AG08395 (cell line): Measurements from ENCODE around the gene UBQLN1.
"Not testable (repeated sequence)": the region's sequence is repeated elsewhere in the genome, so short reads cannot be mapped to it uniquely, and the experiment has no call there.

ENCODE experiments used
- DNase-seq: peaks from one replicate; pipeline ENCODE4 v3.0.0; 2012; ENCODE audit warnings: mixed read lengths, low spot score

The UBQLN1 gene

DNA sequence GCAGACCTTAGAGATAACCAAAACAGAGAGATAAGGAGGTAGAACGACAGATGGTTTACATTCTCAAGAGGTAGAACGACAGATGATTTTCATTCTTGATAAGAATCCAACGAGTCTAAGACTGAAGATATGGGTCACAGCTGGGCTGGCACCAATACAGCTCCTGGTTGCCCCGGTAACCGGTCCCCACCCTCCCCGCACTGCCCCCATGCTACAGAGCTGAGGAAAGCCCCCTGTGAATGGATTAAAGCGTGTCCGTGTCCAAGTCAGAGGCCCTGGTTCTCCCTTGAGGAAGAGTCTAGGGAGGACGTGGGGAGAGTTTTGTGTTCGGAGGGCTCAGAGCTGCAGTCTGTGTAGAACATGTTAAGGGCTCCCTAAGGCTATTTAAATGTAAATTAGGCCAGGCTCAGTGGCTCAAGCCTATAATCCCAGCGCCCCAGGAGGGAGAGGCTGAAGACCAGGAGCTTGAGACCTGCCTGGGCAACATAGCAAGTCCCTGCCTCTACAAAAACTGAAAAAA lies 76.8 kb downstream of the UBQLN1 start:
- no peak for DNase-seq

DNA sequence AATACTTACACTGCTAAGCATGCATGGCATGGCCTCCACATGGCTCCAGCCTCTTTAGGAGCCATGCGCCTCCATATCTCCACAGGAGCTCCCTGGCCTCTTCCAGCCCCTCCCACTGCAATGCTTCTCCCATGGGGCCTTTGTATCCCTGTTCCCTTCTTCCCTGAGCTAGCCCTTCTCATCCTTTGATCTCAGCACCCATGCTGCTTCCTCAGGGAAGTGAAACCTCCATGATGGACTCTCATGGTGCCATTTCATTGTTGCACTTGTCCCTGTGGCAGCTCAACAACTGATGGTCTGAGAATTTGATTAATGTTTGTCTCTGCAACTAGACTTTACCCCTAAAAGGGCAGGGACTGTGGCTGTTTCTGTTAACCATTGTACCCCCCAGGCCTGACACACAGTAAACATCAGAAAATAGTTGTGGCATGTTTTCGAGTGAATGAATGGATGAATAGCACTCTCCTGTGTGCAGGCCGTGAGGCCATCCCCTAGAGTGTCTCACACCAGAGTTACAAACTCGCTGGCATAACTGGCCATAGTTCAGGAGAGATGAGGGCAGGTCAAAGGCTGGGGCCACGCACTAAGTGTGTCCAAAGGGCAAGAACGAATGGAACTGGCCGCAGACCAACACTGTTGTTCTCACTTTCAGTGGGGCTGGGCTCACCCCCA lies 78.2 kb downstream of the UBQLN1 start:
- no peak for DNase-seq

DNA sequence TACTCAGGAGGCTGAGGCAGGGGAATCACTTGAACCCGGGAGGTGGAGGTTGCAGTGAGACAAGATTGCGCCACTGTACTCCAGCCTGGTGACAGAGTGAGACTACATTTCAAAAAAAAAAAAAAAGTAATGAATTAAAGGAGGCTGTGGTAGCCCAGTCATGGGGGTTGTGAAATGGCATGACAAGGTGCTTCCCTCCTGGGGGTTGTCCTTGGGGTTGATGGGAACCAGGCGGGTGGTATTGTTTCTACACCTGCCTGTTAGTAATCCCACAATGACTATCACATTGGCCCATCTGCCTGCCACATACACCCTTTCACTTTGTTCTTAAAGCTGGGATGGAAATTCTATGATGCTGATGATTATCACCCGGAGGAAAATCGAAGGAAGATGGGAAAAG lies 79.2 kb downstream of the UBQLN1 start:
- no peak for DNase-seq

DNA sequence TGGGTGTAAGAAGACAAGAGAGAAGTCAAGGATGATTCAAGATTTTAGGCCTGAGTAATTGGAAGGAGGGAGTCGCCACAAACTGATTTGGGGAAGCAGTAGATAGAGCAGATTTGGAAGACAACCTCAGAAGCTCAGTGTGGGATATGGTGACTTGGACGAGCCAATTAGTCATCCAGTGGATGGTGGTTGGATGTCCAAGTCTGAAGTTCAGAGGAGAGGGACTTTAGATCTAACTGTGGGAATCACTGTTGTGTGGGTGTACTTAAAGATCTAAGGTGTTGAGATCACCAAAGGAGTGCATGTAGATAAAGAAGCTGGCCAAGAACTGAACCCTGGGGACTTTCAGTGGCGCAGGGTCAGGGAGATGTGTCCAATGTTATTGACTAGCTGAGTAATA lies 82.6 kb downstream of the UBQLN1 start:
- no peak for DNase-seq

DNA sequence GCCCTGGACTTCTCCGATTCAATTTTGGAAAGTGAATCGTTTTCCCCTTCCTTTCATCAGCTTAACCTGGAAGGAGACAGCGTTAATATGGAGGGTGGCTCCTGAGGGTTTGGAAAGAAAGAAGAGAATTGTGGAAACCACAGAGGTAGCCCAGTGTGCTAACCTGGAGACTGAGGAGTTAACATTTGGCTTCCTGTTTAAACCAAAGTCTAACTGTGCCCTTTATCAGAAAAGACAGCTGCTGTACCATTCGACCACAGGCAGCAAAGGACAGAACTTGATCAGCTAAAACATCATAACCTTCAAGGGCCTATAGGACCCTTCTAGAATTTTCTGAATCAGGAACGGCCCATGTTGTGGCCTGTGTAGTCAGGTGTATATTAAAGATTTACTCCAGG lies 84.1 kb downstream of the UBQLN1 start:
- no peak for DNase-seq

DNA sequence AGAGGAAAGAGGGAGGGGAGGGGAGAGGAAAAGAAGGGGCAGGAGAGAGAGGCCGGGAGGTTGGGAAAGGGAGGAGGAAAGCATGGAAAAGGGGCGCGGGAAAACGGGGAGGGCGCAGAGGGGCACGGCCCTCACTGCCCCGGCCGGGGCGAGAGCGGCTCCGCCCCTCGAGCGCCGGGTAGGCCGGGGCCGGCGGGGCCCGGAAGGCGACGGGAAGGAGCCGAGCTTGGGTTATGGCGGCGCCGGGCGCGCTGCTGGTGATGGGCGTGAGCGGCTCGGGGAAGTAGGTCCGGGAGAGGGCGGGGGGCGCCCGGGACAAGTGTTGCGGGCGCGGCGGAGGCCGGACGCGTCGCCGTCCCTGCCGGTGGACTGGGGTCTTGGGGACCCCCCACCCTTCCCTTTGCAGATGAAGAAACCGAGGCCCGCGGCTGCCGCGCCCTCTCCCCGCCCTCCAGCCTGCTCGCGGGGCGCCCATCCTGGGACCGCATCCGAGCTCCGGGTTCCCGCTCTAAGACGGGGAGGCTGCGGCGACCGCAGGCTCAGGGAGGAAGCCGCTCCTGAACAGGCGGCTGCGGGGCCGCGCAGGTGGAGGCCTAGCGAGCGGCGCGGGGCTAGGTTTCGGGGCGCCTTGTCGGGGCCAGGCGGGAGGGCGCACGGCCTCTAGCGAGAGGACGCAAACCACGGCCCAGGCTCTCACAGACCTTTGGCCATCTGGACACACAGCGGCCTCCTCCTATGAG lies 84.6 kb downstream of the UBQLN1 start, which contains the start of gene IDNK:
Gene IDNK (plus strand): TSS at position 205 of the 740 bp plus-strand sequence. CDS start 29 bp downstream, at position 234.
- peak; percentile 63 for DNase-seq

DNA sequence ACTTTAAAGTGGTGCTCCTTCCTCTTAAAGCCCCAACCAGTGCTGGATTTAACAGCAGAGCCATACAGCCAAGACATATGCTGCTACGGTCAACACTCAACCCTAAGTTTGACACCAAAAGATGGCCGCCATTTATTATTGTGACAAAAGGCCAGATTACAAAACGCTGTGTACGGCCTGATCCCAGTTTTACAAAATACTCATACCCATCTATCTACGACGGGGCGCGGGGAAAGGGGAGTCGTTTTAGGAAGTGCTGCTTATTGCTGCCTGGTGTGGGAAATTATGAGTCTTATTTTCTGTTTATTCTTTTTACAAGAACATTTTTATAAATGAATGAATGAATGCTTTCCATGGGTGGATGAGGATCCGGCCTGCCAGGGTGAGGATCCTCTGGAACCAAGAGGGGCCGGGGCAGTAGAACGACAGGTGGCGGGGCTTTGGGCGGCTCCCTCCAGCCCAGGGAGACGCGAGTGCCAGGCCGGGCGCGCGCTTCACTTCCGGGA lies 85.3 kb downstream of the UBQLN1 start:
- DNase-seq: no peak

DNA sequence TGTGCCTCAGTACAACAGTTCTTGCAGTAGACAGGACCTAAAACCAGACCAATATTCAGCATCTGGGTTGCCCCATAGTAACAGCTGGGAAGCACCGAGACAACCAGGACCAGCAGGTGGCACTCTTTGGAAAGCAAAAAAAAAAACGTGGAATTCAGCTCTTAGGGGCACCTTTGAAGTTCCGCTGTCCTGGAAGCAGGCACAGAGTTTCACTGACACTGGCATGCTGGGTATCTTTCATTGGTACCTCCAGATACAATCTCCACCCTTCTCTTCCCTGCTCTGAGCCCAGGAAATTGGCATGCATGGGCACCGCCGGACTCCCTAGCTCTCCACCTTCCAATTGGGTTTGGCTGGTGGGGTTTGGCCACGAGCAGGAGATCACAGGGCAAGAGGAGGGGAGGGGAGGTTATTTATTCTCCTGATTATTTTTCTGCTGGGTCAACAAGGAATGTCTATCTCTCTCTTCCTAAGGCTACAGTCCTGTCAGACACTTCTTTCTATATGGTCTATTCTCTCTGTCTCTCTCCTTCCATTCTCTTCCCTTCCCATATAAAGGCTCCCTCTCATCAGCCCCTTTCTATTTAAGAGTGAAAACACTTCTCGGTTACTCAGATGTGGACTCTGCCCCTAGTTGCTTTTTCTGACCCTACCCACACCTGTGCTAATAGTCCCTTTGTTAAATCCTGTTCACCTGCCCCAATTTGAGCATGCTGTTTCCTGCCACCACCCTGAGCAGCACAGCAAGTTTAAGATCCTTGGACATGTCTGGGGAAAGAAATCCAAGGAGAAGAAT lies 86.7 kb downstream of the UBQLN1 start:
- DNase-seq: peak; percentile 64

DNA sequence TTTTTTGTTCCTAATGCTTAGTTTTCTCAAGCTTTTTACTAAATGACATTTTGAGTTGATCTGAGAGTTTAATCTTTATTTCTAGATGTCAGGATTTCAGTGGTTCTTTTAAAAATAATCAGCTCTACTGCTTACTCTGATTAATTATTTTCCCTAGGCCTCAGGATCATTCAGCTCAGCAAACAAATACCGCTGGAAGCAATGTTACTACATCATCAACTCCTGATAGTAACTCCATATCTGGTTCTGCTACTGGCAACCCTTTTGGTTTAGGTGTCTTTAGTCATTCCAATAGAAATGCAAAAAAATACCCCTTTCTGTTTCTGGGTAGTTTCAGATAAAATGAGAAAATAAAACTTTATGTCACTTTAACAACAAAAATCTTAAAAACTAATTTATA lies 90.5 kb downstream of the UBQLN1 start:
- no peak for DNase-seq

DNA sequence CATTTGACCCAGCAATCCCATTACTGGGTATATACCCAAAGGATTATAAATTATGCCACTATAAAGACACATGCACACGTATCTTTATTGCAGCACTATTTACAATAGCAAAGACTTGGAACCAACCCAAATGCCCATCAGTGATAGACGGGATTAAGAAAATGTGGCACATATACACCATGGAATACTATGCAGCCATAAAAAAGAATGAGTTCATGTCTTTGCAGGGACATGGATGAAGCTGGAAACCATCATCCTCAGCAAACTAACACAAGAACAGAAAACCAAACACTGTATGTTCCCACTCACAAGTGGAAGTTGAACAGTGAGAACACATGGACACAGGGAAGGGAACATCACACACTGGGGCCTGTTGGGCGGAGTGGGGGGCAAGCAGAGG lies 94.5 kb downstream of the UBQLN1 start:
- DNase-seq: not testable (repeated sequence)
